CD14-positive monocyte (primary cell): ENCODE results near the gene RPS6KA5. TPM values are rescaled to one million over a fixed set of nuclear protein-coding genes. Genes with fewer than 3 reads are reported as not detected.

ENCODE experiments used
- DNase-seq, 3 donors: peaks; one replicate each; pipeline ENCODE4 v3.0.0-alpha.2; 2011 to 2022
- H2AFZ ChIP-seq: 2 replicates; pipeline ENCODE4 v1.6.0; 2012; ENCODE audit warnings: mild to moderate bottlenecking, low read depth, low read length, inconsistent platforms; ENCODE audit not compliant: insufficient read depth, poor library complexity, severe bottlenecking
- H3K27ac ChIP-seq, 2 donors: 1 replicate in 1 of 2; 2 replicates in 1 of 2; pipeline ENCODE4 v1.5.1; 2012 to 2013; ENCODE audit warnings: low read length in 2 of 2, control low read depth in 1 of 2, inconsistent platforms in 1 of 2, low read depth in 1 of 2, mild to moderate bottlenecking in 1 of 2
- H3K27me3 ChIP-seq, 2 donors: one replicate each; pipeline versions ENCODE4 v1.6.0 to v1.6.1; 2011 to 2013; ENCODE audit warnings: low read length in 2 of 2; ENCODE audit not compliant: control insufficient read depth in 2 of 2, insufficient read depth in 2 of 2
- H3K36me3 ChIP-seq, 2 donors: replicated peaks in 1 of 2; 1 replicate in 1 of 2; 2 replicates in 1 of 2; pipeline versions ENCODE4 v1.5.1 to v1.6.1; 2012 to 2013; ENCODE audit warnings: low read length in 2 of 2, control low read depth in 1 of 2, inconsistent platforms in 1 of 2, mild to moderate bottlenecking in 1 of 2; ENCODE audit not compliant: insufficient read depth in 2 of 2, control insufficient read depth in 1 of 2
- H3K4me1 ChIP-seq, 2 donors: 1 replicate in 1 of 2; 2 replicates in 1 of 2; pipeline versions ENCODE4 v1.5.1 to v1.6.1; 2012 to 2013; ENCODE audit warnings: low read length in 2 of 2, control low read depth in 1 of 2, inconsistent platforms in 1 of 2, mild to moderate bottlenecking in 1 of 2, moderate library complexity in 1 of 2; ENCODE audit not compliant: insufficient read depth in 2 of 2, control insufficient read depth in 1 of 2
- H3K4me2 ChIP-seq: replicated peaks from 2 replicates; pipeline ENCODE3; 2012; ENCODE audit warnings: low read length, moderate library complexity, mild to moderate bottlenecking; ENCODE audit not compliant: poor library complexity, severe bottlenecking; ENCODE audit errors: extremely low read depth
- H3K4me3 ChIP-seq, 3 experiments: fragments of 200-600 bp in 1 of 3; sonication (generic) in 1 of 3; replicated peaks in 1 of 3; 1 replicate in 2 of 3; 2 replicates in 1 of 3; pipeline ENCODE4 v1.5.1; 2011 to 2013; ENCODE audit warnings: low read length in 3 of 3, mild to moderate bottlenecking in 3 of 3, control low read depth in 2 of 3, low read depth in 2 of 3, inconsistent platforms in 1 of 3, moderate library complexity in 1 of 3
- H3K79me2 ChIP-seq: 2 replicates; pipeline ENCODE4 v1.6.0; 2012; ENCODE audit warnings: mild to moderate bottlenecking, control low read depth, inconsistent platforms, low read length, moderate library complexity; ENCODE audit not compliant: insufficient read depth
- H3K9ac ChIP-seq: 2 replicates; pipeline ENCODE4 v1.6.0; 2017; ENCODE audit warnings: low read length, mild to moderate bottlenecking; ENCODE audit not compliant: insufficient read depth, poor library complexity, severe bottlenecking
- H3K9me3 ChIP-seq, 2 donors: replicated peaks in 1 of 2; 1 replicate in 1 of 2; 2 replicates in 1 of 2; pipeline versions ENCODE4 v1.5.1 to v1.6.1; 2012 to 2013; ENCODE audit warnings: low read length in 2 of 2, control low read depth in 1 of 2; ENCODE audit not compliant: control insufficient read depth in 1 of 2, insufficient read depth in 1 of 2
- H4K20me1 ChIP-seq: 2 replicates; pipeline ENCODE4 v1.6.0; 2012; ENCODE audit warnings: mild to moderate bottlenecking, low read length, control low read depth, moderate library complexity; ENCODE audit not compliant: insufficient read depth
- H3K27ac Mint-ChIP-seq, 7 donors: one replicate each; pipeline ENCODE4 v1.8.0; 2020; ENCODE audit warnings: mild to moderate bottlenecking in 7 of 7, mixed read lengths in 7 of 7, moderate library complexity in 6 of 7, inconsistent platforms in 2 of 7
- H3K27me3 Mint-ChIP-seq, 3 donors: one replicate each; pipeline ENCODE4 v1.8.0; 2021 to 2022; ENCODE audit warnings: low read depth in 3 of 3, mild to moderate bottlenecking in 3 of 3, mixed read lengths in 3 of 3, moderate library complexity in 3 of 3, inconsistent platforms in 1 of 3
- H3K36me3 Mint-ChIP-seq, 2 donors: one replicate each; pipeline ENCODE4 v1.8.0; 2020; ENCODE audit warnings: mixed read lengths in 2 of 2, inconsistent platforms in 1 of 2, mild to moderate bottlenecking in 1 of 2
- H3K4me1 Mint-ChIP-seq: one replicate; pipeline ENCODE4 v1.8.0; 2020; ENCODE audit warnings: mild to moderate bottlenecking, mixed read lengths
- H3K4me3 Mint-ChIP-seq, 2 donors: one replicate each; pipeline ENCODE4 v1.8.0; 2020; ENCODE audit warnings: mild to moderate bottlenecking in 2 of 2, mixed read lengths in 2 of 2, moderate library complexity in 1 of 2
- H3K9me3 Mint-ChIP-seq, 7 donors: one replicate each; pipeline ENCODE4 v1.8.0; 2020 to 2022; ENCODE audit warnings: mixed read lengths in 7 of 7, mild to moderate bottlenecking in 6 of 7, moderate library complexity in 6 of 7, inconsistent platforms in 2 of 7
- CTCF ChIP-seq: fragments of 200-600 bp; IDR thresholded peaks from one replicate; pipeline ENCODE4 v1.8.0; 2022; ENCODE audit warnings: antibody characterized with exemption, mild to moderate bottlenecking
- WGBS: methylation state at CpG from one replicate; pipeline ENCODE4 v1.1.5; 2013; ENCODE audit warnings: missing lambda C conversion rate; ENCODE audit not compliant: insufficient coverage; 5-methylcytosine and 5-hydroxymethylcytosine counted together
- intact Hi-C, 2 donors: fragments of 100-400 bp; cut with micrococcal nuclease; formaldehyde crosslinking; loops; one replicate each; pipeline versions ENCODE4 v1.15.0 to v1.15.1; 2023
- polyA plus RNA-seq, 3 donors: library from polyadenylated mRNA; depleted of rRNA in 1 of 3; unstranded in 2 of 3; stranded (reverse) in 1 of 3; fragments of 300-500 nt in 2 of 3; fragments of >200 nt in 1 of 3; fragmentation: Illumina TruSeq in 2 of 3; gene quantifications; 1 replicate in 2 of 3; 2 replicates in 1 of 3; pipeline ENCODE4 v1.2.3, GENCODE V29; 2012 to 2021

The RPS6KA5 gene
- polyA plus RNA-seq, 3 donors: 4.4 to 10.1 (median 7.9) TPM

DNA sequence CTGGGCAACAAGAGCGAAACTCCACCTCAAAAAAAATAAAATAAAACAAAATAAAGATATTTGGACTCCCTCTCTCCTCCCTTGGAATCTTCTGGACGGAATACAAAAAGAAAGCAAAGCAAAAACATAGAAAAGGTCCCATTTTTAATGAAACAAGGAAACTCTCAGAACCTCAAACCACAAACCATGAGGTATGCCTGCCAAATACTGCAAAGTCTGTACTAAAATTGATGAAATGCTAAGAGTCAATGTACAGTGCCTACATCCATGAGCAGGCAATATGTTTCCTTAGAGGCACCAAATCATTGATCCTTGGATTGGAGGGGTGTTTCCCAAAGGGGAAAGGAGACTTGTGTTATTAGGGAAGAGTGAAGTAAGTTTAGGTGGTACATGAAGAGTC lies 8.2 kb upstream of the RPS6KA5 start:
- H3K4me1 ChIP-seq: peaks cover 3 to 5% of the 10 kb centered on the region in 2 donors
- no peak overlapping the region for H3K4me2 ChIP-seq
- Mint-ChIP-seq H3K27me3 (peaks cover 0 to 3% (median 3%) of the 10 kb centered on the region in 3 donors), H3K4me3 (no peak overlapping the region), H3K36me3 (no peaks in the 10 kb centered on the region), H3K9me3 (peaks cover 0 to 7% (median 3%) of the 10 kb centered on the region in 7 donors), H3K4me1 (peaks cover 16% of the 10 kb centered on the region), H3K27ac (no peak overlapping the region)
- DNase-seq: no peak
- TF ChIP-seq CTCF: no peak
- no peak overlapping the region for H2AFZ ChIP-seq
- H3K9me3 ChIP-seq: peaks cover 0 to 2% of the 10 kb centered on the region in 2 donors
- no peak overlapping the region for H3K4me3 ChIP-seq
- H3K79me2 ChIP-seq: no peaks in the 10 kb centered on the region
- no peaks in the 10 kb centered on the region for H3K27me3 ChIP-seq
- intact Hi-C loops: loop anchor here in 1 of 2 donors (10.0 kb wide), 2 partner anchors 54 to 1114 kb away; partner anchors contain the start of genes EFCAB11 and TDP1
- H4K20me1 ChIP-seq: no peaks in the 10 kb centered on the region
- no peaks in the 10 kb centered on the region for H3K36me3 ChIP-seq
- WGBS: no CpG with 5 or more reads among the region's 2 CpGs
- H3K27ac ChIP-seq: no peak overlapping the region
- H3K9ac ChIP-seq: no peak overlapping the region

GRCh38 chr14:91067186-91067585 lies 6.7 kb upstream of the RPS6KA5 start:
- DNase-seq: no peak
- intact Hi-C loops: loop anchor here in 1 of 2 donors (10.0 kb wide), 2 partner anchors 52 to 1112 kb away; partner anchors contain the start of genes EFCAB11 and TDP1
- Histone ChIP-seq H3K79me2 (no peaks in the 10 kb centered on the region), H3K4me1 (peaks cover 15 to 16% of the 10 kb centered on the region in 2 donors), H3K4me3 (no peak overlapping the region), H3K9me3 (peaks cover 0 to 2% of the 10 kb centered on the region in 2 donors), H3K4me2 (no peak overlapping the region), H3K36me3 (no peaks in the 10 kb centered on the region), H3K9ac (no peak overlapping the region), H4K20me1 (no peaks in the 10 kb centered on the region), H3K27ac (no peak overlapping the region), H3K27me3 (no peaks in the 10 kb centered on the region), H2AFZ (no peak overlapping the region)
- no CpG with 5 or more reads among the region's 1 CpG for WGBS
- Mint-ChIP-seq H3K27me3 (peaks cover 0 to 3% (median 0%) of the 10 kb centered on the region in 3 donors), H3K4me3 (no peak overlapping the region), H3K9me3 (peaks cover 0 to 7% (median 3%) of the 10 kb centered on the region in 7 donors), H3K36me3 (no peaks in the 10 kb centered on the region), H3K27ac (no peak overlapping the region), H3K4me1 (peaks cover 26% of the 10 kb centered on the region)
- TF ChIP-seq CTCF: no peak
